Right renal cortex interstitium (tissue), 3 donors: ENCODE measurements around the gene TMEM259. TPM values are rescaled to one million over a fixed set of nuclear protein-coding genes. Genes with fewer than 3 reads are reported as not detected.

Experiments
- DNase-seq, 3 donors: peaks; one replicate each; pipeline ENCODE4 v3.0.0-alpha.2; 2013; ENCODE audit warnings: low read depth in 3 of 3, low spot score in 2 of 3
- polyA plus RNA-seq, 3 donors: library from polyadenylated mRNA; unstranded; fragments of 120-200 nt; gene quantifications; one replicate each; pipeline ENCODE4 v1.2.1, GENCODE V29; 2013; ENCODE audit not compliant: insufficient read length in 3 of 3

The TMEM259 gene
- polyA plus RNA-seq, 3 donors = 86.9 to 103 (median 93.5) TPM

DNA sequence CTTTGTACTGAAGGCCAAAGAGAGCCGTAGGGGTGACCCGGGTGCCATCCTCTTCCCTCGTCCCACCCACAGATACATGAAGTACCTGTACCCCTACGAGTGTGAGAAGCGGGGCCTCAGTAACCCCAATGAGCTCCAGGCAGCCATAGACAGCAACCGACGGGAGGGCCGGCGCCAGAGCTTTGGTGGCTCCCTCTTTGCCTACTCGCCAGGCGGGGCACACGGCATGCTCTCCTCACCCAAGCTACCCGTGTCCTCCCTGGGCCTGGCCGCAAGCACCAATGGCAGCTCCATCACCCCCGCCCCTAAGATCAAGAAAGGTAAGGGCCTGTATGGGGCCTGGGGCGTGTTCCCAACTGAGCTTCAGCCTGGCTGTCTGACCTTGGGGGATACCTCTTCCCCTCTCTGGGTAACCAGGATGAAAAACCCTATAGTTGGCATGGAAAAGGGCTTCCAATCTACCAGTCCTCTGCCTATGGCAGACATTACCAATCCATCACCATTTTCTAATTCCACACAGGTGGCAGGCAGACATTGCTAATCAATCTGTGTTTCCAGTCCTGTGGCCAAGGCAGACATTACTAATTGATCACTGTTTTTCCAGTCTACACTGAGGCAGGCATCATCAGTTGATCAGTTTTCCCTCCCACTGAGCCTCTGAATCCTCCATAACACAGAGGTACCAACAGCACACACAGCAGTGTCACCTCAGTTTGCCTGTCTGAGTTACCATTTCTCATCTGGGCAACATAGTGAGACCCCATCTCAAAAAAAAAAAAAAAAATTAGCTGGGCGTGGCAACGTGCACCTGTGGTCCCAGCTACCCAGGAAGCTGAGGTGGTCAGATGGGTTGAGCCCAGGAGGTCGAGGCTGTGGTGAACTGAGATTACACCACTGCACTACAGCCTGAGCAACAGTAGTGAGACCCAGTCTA, 55.9 kb downstream of the TMEM259 start:
- DNase-seq = no peak

- DNase-seq = no peak
Observed at GRCh38 chr19:964116-964520, 56.8 kb downstream of the TMEM259 start.

DNA sequence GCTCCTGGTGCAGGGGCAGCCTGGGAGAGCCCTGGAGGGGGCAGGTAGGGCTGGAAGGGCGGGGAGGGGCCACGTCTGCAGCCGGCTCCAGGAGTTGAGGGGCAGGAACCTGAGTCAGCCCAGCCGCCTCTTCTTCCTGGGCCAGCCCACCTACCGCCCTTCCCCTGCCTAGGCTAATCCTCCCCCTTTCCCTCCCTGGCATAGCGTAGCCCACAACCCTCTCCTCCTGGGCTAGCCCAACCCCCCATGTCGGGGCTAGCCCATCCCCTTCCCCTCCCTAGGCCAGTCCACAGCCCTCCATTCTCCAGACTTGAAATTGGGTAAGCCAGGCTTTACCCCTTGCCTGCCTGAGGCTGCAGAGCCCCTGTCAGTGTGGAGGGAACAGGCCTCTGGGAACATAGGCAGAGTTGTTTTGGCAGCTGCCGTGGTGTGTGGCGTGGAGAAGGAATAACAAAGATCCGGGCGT, 57.4 kb downstream of the TMEM259 start:
- no peak for DNase-seq

DNA sequence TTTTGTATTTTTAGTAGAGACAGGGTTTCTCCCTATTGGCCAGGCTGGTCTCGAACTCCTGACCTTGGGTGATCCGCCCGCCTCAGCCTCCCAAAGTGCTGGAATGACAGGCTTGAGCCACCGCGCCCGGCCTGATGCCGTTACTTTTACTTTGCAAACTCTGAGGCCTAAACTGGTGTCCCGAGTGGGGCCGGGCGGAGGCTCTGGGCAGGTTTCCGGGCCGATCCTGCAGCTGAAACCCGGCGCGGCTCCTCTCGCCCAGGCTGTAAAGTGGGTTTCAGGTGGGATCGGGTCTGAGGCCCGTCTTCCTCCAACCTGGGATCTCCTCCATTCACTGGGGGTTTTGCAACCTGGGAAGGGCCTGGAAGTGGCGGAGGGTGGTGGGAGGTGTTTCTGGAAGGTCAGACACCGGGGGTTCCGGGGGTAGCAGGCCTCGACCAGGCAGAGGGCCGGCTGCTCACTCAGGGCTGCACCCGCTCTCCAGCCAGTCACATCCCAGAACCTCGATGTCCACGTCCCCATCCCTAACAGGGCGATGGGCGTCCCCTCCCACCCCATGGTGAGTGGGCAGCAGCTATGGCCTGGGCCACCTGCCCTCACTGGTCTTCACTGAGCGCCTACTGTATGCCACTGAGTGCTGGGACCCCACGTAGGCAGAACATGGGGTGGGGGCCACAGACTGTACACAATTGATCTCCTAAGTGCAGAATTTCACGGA, 58.1 kb downstream of the TMEM259 start:
- no peak for DNase-seq

GRCh38 chr19:961866-962620, 58.9 kb downstream of the TMEM259 start:
- DNase-seq = no peak

DNA sequence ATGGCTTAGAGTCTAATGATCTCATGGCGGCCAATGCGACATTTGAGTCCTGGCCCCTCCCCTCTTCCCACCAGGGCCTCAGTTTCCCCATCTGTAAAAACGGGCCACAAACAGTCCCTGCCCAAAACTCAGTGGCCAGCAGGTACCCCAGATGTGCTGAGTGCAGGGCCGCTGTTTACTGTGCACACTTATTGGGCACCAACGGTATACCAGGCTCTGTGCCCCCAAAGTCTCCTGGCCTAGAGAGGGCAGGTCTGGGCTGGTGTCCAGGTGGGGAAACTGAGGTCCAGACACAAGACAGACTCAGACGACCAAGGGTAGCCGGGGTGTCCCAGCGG, 60.4 kb downstream of the TMEM259 start:
- DNase-seq = no peak

GRCh38 chr19:960020-960419, 60.9 kb downstream of the TMEM259 start:
- no peak for DNase-seq

Other genes starting within 250 kb of the TMEM259 start
- 100 to 1,000 TPM; 356 to 395 (median 364) TPM for gene PTBP1, start 223.7 kb downstream of the TMEM259 start, polyA plus RNA-seq
- gene PLPPR3, start 199.2 kb downstream of the TMEM259 start, polyA plus RNA-seq = 10 to 100 TPM in 2 of 3 donors, 1 to 10 TPM in 1; 9.5 to 12.3 (median 11.1) TPM
- 1 to 10 TPM in 1 of 3 donors, under 1 TPM in 2; 0.31 to 1.1 (median 0.83) TPM for gene AZU1, start 193.3 kb downstream of the TMEM259 start, polyA plus RNA-seq
- 1 to 10 TPM in 1 of 3 donors, under 1 TPM in 2; 0.32 to 1.6 (median 0.78) TPM for gene PRTN3, start 180.1 kb downstream of the TMEM259 start, polyA plus RNA-seq
- gene ELANE, start 168.8 kb downstream of the TMEM259 start, polyA plus RNA-seq = under 1 TPM in 2 of 3 donors, not detected in 1; 0.29 to 0.51 TPM
- 1 to 10 TPM; 1.4 to 2.0 (median 2.0) TPM for gene CFD, start 161.5 kb downstream of the TMEM259 start, polyA plus RNA-seq
- gene MED16, start 127.9 kb downstream of the TMEM259 start, polyA plus RNA-seq = 10 to 100 TPM; 41.8 to 54.4 (median 43.9) TPM
- not detected for gene RNU6-9, start 127.6 kb downstream of the TMEM259 start, polyA plus RNA-seq
- gene R3HDM4, start 107.9 kb downstream of the TMEM259 start, polyA plus RNA-seq = 10 to 100 TPM; 32.0 to 37.7 (median 34.1) TPM
- under 1 TPM; 0.19 to 0.67 (median 0.43) TPM for gene KISS1R, start 103.8 kb downstream of the TMEM259 start, polyA plus RNA-seq
- gene ARID3A, start 95.1 kb downstream of the TMEM259 start, polyA plus RNA-seq = 10 to 100 TPM; 16.2 to 18.9 (median 17.1) TPM
- gene WDR18, start 36.8 kb downstream of the TMEM259 start, polyA plus RNA-seq = 10 to 100 TPM; 31.1 to 34.6 (median 34.3) TPM
- under 1 TPM; 0.37 to 0.38 (median 0.37) TPM for gene GRIN3B, start 20.7 kb downstream of the TMEM259 start, polyA plus RNA-seq
- gene RNU6-2, start 399 bp upstream of the TMEM259 start, polyA plus RNA-seq = not detected
- gene CNN2, start 5.5 kb upstream of the TMEM259 start, polyA plus RNA-seq = 100 to 1,000 TPM; 151 to 175 (median 158) TPM
- 1 to 10 TPM; 6.1 to 6.6 (median 6.5) TPM for gene ABCA7, start 19.0 kb upstream of the TMEM259 start, polyA plus RNA-seq
- 10 to 100 TPM in 1 of 3 donors, 1 to 10 TPM in 2; 7.2 to 10.6 (median 9.1) TPM for gene ARHGAP45, start 46.0 kb upstream of the TMEM259 start, polyA plus RNA-seq
- gene POLR2E, start 74.3 kb upstream of the TMEM259 start, polyA plus RNA-seq = 100 to 1,000 TPM; 128 to 161 (median 143) TPM
- gene GPX4, start 82.9 kb upstream of the TMEM259 start, polyA plus RNA-seq = 100 to 1,000 TPM; 211 to 268 (median 248) TPM
- 10 to 100 TPM; 13.4 to 15.6 (median 14.6) TPM for gene SBNO2, start 153.1 kb upstream of the TMEM259 start, polyA plus RNA-seq
- 10 to 100 TPM; 55.4 to 60.2 (median 60.1) TPM for gene STK11, start 184.7 kb upstream of the TMEM259 start, polyA plus RNA-seq
- 1 to 10 TPM in 1 of 3 donors, under 1 TPM in 2; 0.78 to 1.8 (median 0.90) TPM for gene CBARP, start 216.9 kb upstream of the TMEM259 start, polyA plus RNA-seq
- gene ATP5F1D, start 220.6 kb upstream of the TMEM259 start, polyA plus RNA-seq = 10 to 100 TPM; 65.9 to 89.4 (median 78.9) TPM
- gene MIDN, start 227.5 kb upstream of the TMEM259 start, polyA plus RNA-seq = 10 to 100 TPM; 38.0 to 41.7 (median 39.3) TPM
- gene CIRBP, start 248.2 kb upstream of the TMEM259 start, polyA plus RNA-seq = 100 to 1,000 TPM; 737 to 892 (median 800) TPM